8988T (cell line): ENCODE measurements around the gene MANSC1.

Source experiments
- DNase-seq: peaks from one replicate; pipeline ENCODE4 v3.0.0; 2011

Gene MANSC1

GRCh38 chr12:12349711-12350665 is at the start of gene MANSC1:
MANSC1 (minus strand) TSS chr12:12350242; CDS start chr12:12343314, 6,928 bp downstream.
- no peak for DNase-seq

- DNase-seq: no peak
These were observed 49.1 kb upstream of the MANSC1 start for GRCh38 chr12:12399161-12399560.

GRCh38 chr12:12398026-12398859 is 48.2 kb upstream of the MANSC1 start:
- no peak for DNase-seq

GRCh38 chr12:12397184-12397583 is 47.1 kb upstream of the MANSC1 start:
- no peak for DNase-seq

GRCh38 chr12:12396694-12397093 is 46.7 kb upstream of the MANSC1 start:
- DNase-seq: no peak

GRCh38 chr12:12393171-12393570 is 43.1 kb upstream of the MANSC1 start:
- DNase-seq: no peak

GRCh38 chr12:12392413-12392812 is 42.4 kb upstream of the MANSC1 start:
- no peak for DNase-seq

- DNase-seq: no peak
These were observed 37.5 kb upstream of the MANSC1 start for GRCh38 chr12:12387501-12387900.

- no peak for DNase-seq
These were observed 34.7 kb upstream of the MANSC1 start for GRCh38 chr12:12384571-12385340.

GRCh38 chr12:12381982-12382381 is 31.9 kb upstream of the MANSC1 start:
- DNase-seq: no peak

- DNase-seq: no peak
These were observed 31.0 kb upstream of the MANSC1 start for GRCh38 chr12:12380949-12381593.

- DNase-seq: no peak
These were observed 30.0 kb upstream of the MANSC1 start for GRCh38 chr12:12379831-12380730.

GRCh38 chr12:12378616-12379015 is 28.6 kb upstream of the MANSC1 start:
- DNase-seq: no peak

GRCh38 chr12:12376646-12377448 is 26.8 kb upstream of the MANSC1 start:
- DNase-seq: no peak

GRCh38 chr12:12372946-12373722 is 23.1 kb upstream of the MANSC1 start:
- no peak for DNase-seq

GRCh38 chr12:12367482-12367998 is 17.5 kb upstream of the MANSC1 start:
- DNase-seq: no peak

- no peak for DNase-seq
These were observed 16.8 kb upstream of the MANSC1 start for GRCh38 chr12:12366701-12367481.

- no peak for DNase-seq
These were observed 15.9 kb upstream of the MANSC1 start for GRCh38 chr12:12365931-12366431.
